Transverse colon (tissue), 4 donors: Measurements from ENCODE around the gene SLC37A3. TPM values are rescaled to one million over a fixed set of nuclear protein-coding genes. Genes with fewer than 3 reads are reported as not detected.

Source experiments
- DNase-seq: peaks from one replicate; pipeline ENCODE4 v3.0.0-alpha.2; 2019
- H3K27ac ChIP-seq, 4 donors: fragments of 200-600 bp; sonication (generic); 2 replicates each; pipeline ENCODE4 v1.5.1; 2016 to 2018; ENCODE audit warnings: inconsistent platforms in 4 of 4
- H3K27me3 ChIP-seq: fragments of 200-600 bp; sonication (generic); 2 replicates; pipeline ENCODE4 v1.5.1; 2017; ENCODE audit warnings: inconsistent platforms
- H3K36me3 ChIP-seq, 4 donors: fragments of 200-600 bp; sonication (generic); 2 replicates each; pipeline ENCODE4 v1.5.1; 2017 to 2019; ENCODE audit warnings: inconsistent platforms in 4 of 4
- H3K4me1 ChIP-seq, 4 donors: fragments of 200-600 bp; sonication (generic); 2 replicates each; pipeline ENCODE4 v1.5.1; 2017 to 2020; ENCODE audit warnings: inconsistent platforms in 4 of 4
- H3K4me3 ChIP-seq, 4 donors: fragments of 200-600 bp; sonication (generic); 1 replicate in 1 of 4; 2 replicates in 3 of 4; pipeline versions ENCODE4 v1.5.1 to v1.6.1; 2017 to 2019; ENCODE audit warnings: inconsistent platforms in 4 of 4
- H3K9me3 ChIP-seq, 2 donors: fragments of 200-600 bp; sonication (generic); 2 replicates each; pipeline ENCODE4 v1.5.1; 2017 to 2019; ENCODE audit warnings: inconsistent platforms in 2 of 2
- EP300 ChIP-seq: sonication (generic); formaldehyde crosslinking; IDR thresholded peaks from one replicate; pipeline ENCODE4 v1.6.1; 2017; ENCODE audit warnings: antibody characterized with exemption, low read depth
- POLR2A ChIP-seq: fragments of 450-650 bp; IDR thresholded peaks from one replicate; pipeline ENCODE4 v1.6.1; 2016; ENCODE audit warnings: antibody characterized with exemption, mild to moderate bottlenecking, moderate library complexity
- POLR2AphosphoS5 ChIP-seq, 3 donors: sonication (generic); formaldehyde crosslinking; IDR thresholded peaks; one replicate each; pipeline ENCODE4 v1.6.1; 2016; ENCODE audit warnings: antibody characterized with exemption in 3 of 3
- WGBS, 2 donors: methylation state at CpG; one replicate each; pipeline ENCODE4 v1.1.5; 2018; ENCODE audit warnings: low coverage in 1 of 2; 5-methylcytosine and 5-hydroxymethylcytosine counted together
- in situ Hi-C, 4 donors: fragments of 200-750 bp; cut with MboI; loops; one replicate each; pipeline versions ENCODE4 v1.15.0 to v1.15.1; 2017; ENCODE audit warnings: low sequenced_read_pairs in 3 of 4, low pct_ligation_motif_present in 1 of 4, low pct_unique_long_range_greater_than_20kb in 1 of 4
- intact Hi-C: fragments of 100-400 bp; cut with DNase I; formaldehyde crosslinking; loops from one replicate; pipeline ENCODE4 v1.15.1; 2023; ENCODE audit warnings: low total_unique reads
- total RNA-seq, 4 donors: library from RNA; depleted of rRNA; stranded (reverse); fragments of >200 nt; gene quantifications; one replicate each; pipeline ENCODE4 v1.1.0, GENCODE V29; 2016
- TF ChIP-seq, protein P1 (sequence below), 5 experiments: fragments of 200-600 bp in 3 of 5; fragments of 450-650 bp in 2 of 5; sonication (generic) in 3 of 5; IDR thresholded peaks; 1 replicate in 2 of 5; 2 replicates in 3 of 5; pipeline ENCODE4 v1.5.1; 2016 to 2017; ENCODE audit warnings: antibody characterized with exemption in 5 of 5, inconsistent platforms in 3 of 5, mild to moderate bottlenecking in 2 of 5, moderate library complexity in 1 of 5

SLC37A3 gene
- total RNA-seq, 4 donors from 2014 or later: 34.8 to 132 (median 76.0) TPM

DNA sequence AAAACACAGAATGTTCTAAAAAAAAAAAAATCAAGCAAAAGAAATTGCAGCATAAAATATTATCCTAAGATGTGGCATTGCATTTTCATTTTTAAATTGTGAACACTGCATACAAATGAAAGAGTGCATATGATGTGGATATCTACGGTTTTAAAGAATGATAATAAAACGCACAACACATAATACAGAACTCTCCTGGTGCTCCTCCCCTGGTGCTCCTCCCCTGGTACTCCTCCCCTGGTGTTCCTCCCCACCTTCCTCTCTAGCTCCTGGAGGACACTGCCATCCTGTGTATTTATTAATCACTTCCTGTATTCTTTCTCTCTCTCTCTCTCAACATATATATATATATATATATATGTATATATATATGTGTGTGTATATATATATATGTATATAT is 100.1 kb downstream of the SLC37A3 start:
- 86% methylated on average over 2 of the region's 2 CpGs; no CpG with 5 or more reads in 1 of the 2 donors for WGBS, 2 donors
- in situ Hi-C loops: no loop called here
- no peak for DNase-seq
- Histone ChIP-seq H3K27ac (no peak overlapping the region), H3K27me3 (no peaks in the 10 kb centered on the region), H3K36me3 (no peaks in the 10 kb centered on the region), H3K9me3 (no peaks in the 10 kb centered on the region), H3K4me1 (no peaks in the 10 kb centered on the region), H3K4me3 (no peak overlapping the region)
- intact Hi-C loops: no loop called here
- TF ChIP-seq POLR2AphosphoS5 (IDR thresholded peaks at IDR 0.05) (no peak), EP300 (no peak), POLR2A (no peak)
- TF ChIP-seq, protein P1, sequence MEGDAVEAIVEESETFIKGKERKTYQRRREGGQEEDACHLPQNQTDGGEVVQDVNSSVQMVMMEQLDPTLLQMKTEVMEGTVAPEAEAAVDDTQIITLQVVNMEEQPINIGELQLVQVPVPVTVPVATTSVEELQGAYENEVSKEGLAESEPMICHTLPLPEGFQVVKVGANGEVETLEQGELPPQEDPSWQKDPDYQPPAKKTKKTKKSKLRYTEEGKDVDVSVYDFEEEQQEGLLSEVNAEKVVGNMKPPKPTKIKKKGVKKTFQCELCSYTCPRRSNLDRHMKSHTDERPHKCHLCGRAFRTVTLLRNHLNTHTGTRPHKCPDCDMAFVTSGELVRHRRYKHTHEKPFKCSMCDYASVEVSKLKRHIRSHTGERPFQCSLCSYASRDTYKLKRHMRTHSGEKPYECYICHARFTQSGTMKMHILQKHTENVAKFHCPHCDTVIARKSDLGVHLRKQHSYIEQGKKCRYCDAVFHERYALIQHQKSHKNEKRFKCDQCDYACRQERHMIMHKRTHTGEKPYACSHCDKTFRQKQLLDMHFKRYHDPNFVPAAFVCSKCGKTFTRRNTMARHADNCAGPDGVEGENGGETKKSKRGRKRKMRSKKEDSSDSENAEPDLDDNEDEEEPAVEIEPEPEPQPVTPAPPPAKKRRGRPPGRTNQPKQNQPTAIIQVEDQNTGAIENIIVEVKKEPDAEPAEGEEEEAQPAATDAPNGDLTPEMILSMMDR (IDR thresholded peaks at IDR 0.05): no peak

DNA sequence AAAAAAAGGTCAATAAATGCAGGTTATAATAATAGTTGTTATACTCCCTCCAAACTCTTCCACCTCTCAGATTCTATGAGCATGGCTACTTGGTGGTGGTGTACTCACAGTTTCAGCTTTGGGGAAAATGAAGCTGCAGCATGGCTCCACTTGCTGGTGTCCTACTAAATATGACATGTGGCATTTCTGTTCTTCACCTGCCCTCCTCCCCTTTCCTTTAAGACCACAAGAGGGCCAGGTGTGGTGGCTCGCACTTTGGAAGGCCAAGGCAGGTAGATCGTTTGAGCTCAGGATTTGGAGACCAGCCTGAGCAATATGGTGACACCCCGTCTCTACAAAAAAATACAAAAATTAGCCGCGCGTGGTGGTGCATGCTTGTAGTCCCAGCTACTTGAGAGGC is 101.1 kb downstream of the SLC37A3 start:
- Histone ChIP-seq H3K4me3 (no peak overlapping the region), H3K27me3 (no peaks in the 10 kb centered on the region), H3K9me3 (no peaks in the 10 kb centered on the region), H3K27ac (no peak overlapping the region), H3K36me3 (no peaks in the 10 kb centered on the region), H3K4me1 (no peaks in the 10 kb centered on the region)
- 88% methylated on average over 6 of the region's 6 CpGs; no CpG with 5 or more reads in 1 of the 2 donors for WGBS, 2 donors
- TF ChIP-seq POLR2A: no peak
- TF ChIP-seq, protein P1 (IDR thresholded peaks at IDR 0.05): peak in 1 of 5 experiments; percentile 2
- no peak for TF ChIP-seq POLR2AphosphoS5 (IDR thresholded peaks at IDR 0.05)
- TF ChIP-seq EP300: no peak
- intact Hi-C loops (no loop called here), in situ Hi-C loops (no loop called here)
- no peak for DNase-seq

DNA sequence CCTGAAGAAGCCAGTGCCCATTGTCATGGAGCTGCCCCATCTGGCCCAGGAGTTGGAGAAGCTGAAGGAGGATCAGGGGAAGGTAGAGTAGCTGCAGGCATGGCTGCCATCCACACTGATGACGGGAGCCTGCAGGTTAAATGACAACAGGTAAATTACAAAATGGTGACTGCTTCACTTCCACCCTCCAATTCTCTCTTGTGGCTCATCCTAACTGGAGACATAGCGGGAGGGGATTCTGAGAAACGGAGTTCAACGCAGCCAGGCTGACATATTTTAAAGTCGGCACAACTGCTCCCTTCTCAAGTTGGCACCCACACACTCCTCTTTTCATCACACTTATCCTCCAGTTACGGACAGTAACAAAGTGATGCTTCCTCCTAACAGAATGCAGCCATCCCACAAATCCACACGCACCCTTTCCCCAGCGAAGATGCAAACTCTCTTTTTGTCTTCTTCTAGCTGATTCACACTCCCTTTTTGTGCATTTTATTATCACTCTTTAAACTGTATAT is 103.0 kb downstream of the SLC37A3 start:
- no peak for DNase-seq
- Histone ChIP-seq H3K27me3 (no peaks in the 10 kb centered on the region), H3K36me3 (no peaks in the 10 kb centered on the region), H3K4me3 (no peak overlapping the region), H3K27ac (no peak overlapping the region), H3K4me1 (no peaks in the 10 kb centered on the region), H3K9me3 (no peaks in the 10 kb centered on the region)
- intact Hi-C loops: no loop called here
- in situ Hi-C loops: no loop called here
- TF ChIP-seq, protein P1 (IDR thresholded peaks at IDR 0.05): no peak
- TF ChIP-seq EP300: no peak
- TF ChIP-seq POLR2AphosphoS5 (IDR thresholded peaks at IDR 0.05): no peak
- no peak for TF ChIP-seq POLR2A
- 95% methylated on average over 8 of the region's 8 CpGs for WGBS, 2 donors

- Histone ChIP-seq H3K9me3 (no peaks in the 10 kb centered on the region), H3K27me3 (no peaks in the 10 kb centered on the region), H3K4me1 (no peaks in the 10 kb centered on the region), H3K36me3 (no peaks in the 10 kb centered on the region), H3K27ac (no peak overlapping the region), H3K4me3 (no peak overlapping the region)
- intact Hi-C loops: no loop called here
- in situ Hi-C loops: no loop called here
- WGBS, 2 donors: 100% methylated on average over 2 of the region's 2 CpGs; no CpG with 5 or more reads in 1 of the 2 donors
- TF ChIP-seq POLR2A (no peak), POLR2AphosphoS5 (IDR thresholded peaks at IDR 0.05) (no peak), EP300 (no peak)
- TF ChIP-seq, protein P1 (IDR thresholded peaks at IDR 0.05): no peak
- no peak for DNase-seq
These were observed 103.9 kb downstream of the SLC37A3 start for GRCh38 chr7:140294454-140294853.
